Stimulated activated CD8-positive, alpha-beta memory T cell treated with anti-CD3 and anti-CD28 coated beads, Interleukin-12 subunit alpha, Interleukin-12 subunit beta, amount 100 ng/mL, for 24 hours (primary cell): ENCODE measurements around the gene CRACDL.

Experiments used
- DNase-seq: peaks from one replicate; pipeline ENCODE4 v3.0.0-alpha.2; 2020; ENCODE audit errors: extremely low read depth

Gene CRACDL

GRCh38 chr2:98926601-98927000, 9.4 kb downstream of the CRACDL start:
- no peak for DNase-seq

GRCh38 chr2:98924910-98925309, 11.1 kb downstream of the CRACDL start:
- no peak for DNase-seq

- DNase-seq = no peak
Measured at GRCh38 chr2:98924038-98924830, 11.8 kb downstream of the CRACDL start.

- DNase-seq = no peak
Measured at GRCh38 chr2:98923244-98923940, 12.6 kb downstream of the CRACDL start.

- no peak for DNase-seq
Measured at GRCh38 chr2:98921062-98921461, 15.0 kb downstream of the CRACDL start.

- no peak for DNase-seq
Measured at GRCh38 chr2:98917031-98917471, 19.0 kb downstream of the CRACDL start.

- no peak for DNase-seq
Measured at GRCh38 chr2:98915751-98916358, 20.2 kb downstream of the CRACDL start.

- DNase-seq = no peak
Measured at GRCh38 chr2:98914713-98915580, 21.1 kb downstream of the CRACDL start.

- no peak for DNase-seq
Measured at GRCh38 chr2:98913916-98914712, 21.9 kb downstream of the CRACDL start.

- DNase-seq = no peak
Measured at GRCh38 chr2:98912957-98913915, 22.8 kb downstream of the CRACDL start.

- DNase-seq = no peak
Measured at GRCh38 chr2:98912221-98912851, 23.7 kb downstream of the CRACDL start.

- no peak for DNase-seq
Measured at GRCh38 chr2:98911376-98912154, 24.5 kb downstream of the CRACDL start.

- no peak for DNase-seq
Measured at GRCh38 chr2:98911126-98911375, 25.0 kb downstream of the CRACDL start.

GRCh38 chr2:98910349-98911125, 25.5 kb downstream of the CRACDL start:
- DNase-seq = no peak

GRCh38 chr2:98909317-98910211, 26.5 kb downstream of the CRACDL start:
- DNase-seq = no peak

GRCh38 chr2:98908931-98909316, 27.1 kb downstream of the CRACDL start:
- DNase-seq = no peak
